GM18909 (cell line): ENCODE data around the gene OR52D1.

Experiments
- ATAC-seq: cut with Tn5 transposase; IDR thresholded peaks from one replicate; pipeline ENCODE4 v1.9.1; 2021; ENCODE audit warnings: mild to moderate bottlenecking; ENCODE audit not compliant: unreplicated experiment, poor library complexity

The OR52D1 gene

GRCh38 chr11:5488385-5488784 lies at the start of gene OR52D1:
OR52D1 (plus strand) TSS chr11:5488685; CDS start chr11:5488707, 22 bp downstream.
- ATAC-seq: no peak

DNA sequence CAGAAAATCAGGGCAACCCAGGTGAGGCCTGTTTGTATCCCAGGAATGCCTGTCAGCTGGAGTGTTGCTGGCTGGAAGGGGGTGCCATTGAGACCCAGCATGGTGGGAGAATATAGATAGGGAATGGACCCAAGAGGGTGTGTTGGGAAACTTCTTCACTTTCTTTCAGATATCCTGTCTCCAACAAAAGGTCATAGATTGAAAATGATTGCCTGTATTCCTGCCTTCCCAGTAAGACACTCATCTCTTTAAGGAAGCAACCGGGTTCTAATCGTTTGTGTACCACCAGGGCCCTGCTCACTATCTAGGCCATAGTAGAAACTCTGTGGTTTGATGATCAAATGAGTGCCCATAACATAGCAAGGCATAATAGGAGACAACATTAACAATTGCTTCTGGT lies 47.1 kb upstream of the OR52D1 start, which contains the start of gene OR51I1:
TSS of gene OR51I1 (minus strand) at position 101 of the 400 bp plus-strand sequence. CDS start at position 101, 0 bp downstream.
- no peak for ATAC-seq

- no peak for ATAC-seq
Measured at GRCh38 chr11:5443835-5444393, 44.6 kb upstream of the OR52D1 start.

DNA sequence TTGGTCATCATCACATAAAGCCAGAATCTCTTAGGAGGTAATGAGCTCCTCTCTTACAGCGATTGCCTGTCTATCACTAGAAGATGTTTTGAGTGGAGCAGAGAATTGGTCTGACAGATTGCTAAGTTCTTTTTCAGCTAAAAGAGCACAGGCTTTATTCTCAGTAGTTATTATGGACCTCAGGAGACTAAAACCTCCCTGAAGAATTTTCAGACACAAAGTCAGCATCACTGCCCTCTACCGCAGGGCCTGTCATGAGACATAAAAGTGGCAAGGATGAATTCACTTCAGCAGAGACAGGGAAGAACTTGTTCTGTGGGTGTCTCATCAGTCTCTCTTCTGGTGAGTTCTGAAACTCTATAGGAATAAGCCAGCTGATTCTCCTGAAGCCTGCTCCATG lies 39.5 kb upstream of the OR52D1 start, which contains the start of gene OR51I2:
TSS of gene OR51I2 (plus strand) at position 301 of the 400 bp plus-strand sequence. CDS start 4,166 bp downstream, outside the sequence.
- ATAC-seq: no peak

DNA sequence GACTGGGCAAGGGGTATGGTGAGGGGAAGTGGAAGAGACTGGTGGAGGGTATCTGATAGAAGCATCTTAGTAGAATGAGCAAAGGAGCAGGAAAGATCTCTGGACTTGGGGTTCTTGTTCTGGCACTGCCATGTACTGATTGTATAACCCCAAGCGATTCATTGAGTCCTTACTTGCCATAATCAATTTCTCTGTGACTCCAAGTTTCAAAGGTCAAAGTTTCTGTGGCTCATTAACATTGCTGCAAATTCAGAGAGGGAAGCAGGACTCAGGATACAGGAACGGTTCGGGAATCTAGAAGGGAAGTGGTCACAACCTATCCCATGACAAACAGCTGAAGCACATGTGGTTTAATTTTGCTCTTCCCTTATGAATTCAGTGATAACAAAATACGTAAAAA lies 39.1 kb upstream of the OR52D1 start:
- ATAC-seq: no peak

- no peak for ATAC-seq
Measured at GRCh38 chr11:5460983-5461621, 27.4 kb upstream of the OR52D1 start.

GRCh38 chr11:5467527-5467926 lies 21.0 kb upstream of the OR52D1 start:
- no peak for ATAC-seq

DNA sequence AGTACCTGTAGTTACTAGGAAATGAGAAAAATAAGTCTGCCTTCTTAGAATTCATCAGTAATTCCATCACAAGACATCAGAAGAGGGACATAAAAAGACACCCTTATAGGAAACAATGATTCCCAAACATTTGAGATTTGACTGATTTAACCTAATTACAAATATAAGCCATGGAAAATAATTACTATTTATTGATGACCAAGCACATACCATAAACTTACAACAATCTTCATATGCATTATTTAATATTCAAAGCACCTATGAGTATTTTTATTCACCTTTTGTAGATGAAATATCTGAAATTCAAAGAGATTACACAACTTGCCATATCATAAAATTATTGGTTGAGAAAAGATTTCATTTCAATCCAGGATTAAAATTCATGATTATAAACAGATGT lies 14.6 kb upstream of the OR52D1 start:
- ATAC-seq: no peak

GRCh38 chr11:5476186-5476819 lies 12.2 kb upstream of the OR52D1 start:
- peak; percentile 85 for ATAC-seq

GRCh38 chr11:5486003-5486402 lies 2.5 kb upstream of the OR52D1 start:
- no peak for ATAC-seq

DNA sequence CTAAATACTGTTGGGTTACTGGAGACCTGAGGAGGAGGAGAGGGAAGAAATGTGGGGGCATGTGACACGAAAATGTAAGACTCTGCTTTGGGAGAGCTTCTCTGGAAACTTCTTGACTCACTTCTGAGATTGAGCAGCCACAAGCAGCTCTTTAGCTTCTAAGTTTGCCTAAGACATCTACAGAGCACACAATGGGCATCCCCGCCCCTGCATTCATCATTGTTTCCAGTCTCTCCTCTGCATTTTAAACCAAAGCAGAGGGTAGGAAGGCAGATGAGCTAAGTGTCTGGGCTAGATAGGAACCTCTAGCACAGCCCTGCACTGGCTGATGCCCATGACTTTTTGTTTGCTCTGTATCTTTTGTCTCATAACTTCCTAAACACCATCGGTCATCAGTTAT lies 2.1 kb upstream of the OR52D1 start:
- ATAC-seq: no peak

GRCh38 chr11:5488798-5489399 lies 414 bp downstream of the OR52D1 start:
- no peak for ATAC-seq

DNA sequence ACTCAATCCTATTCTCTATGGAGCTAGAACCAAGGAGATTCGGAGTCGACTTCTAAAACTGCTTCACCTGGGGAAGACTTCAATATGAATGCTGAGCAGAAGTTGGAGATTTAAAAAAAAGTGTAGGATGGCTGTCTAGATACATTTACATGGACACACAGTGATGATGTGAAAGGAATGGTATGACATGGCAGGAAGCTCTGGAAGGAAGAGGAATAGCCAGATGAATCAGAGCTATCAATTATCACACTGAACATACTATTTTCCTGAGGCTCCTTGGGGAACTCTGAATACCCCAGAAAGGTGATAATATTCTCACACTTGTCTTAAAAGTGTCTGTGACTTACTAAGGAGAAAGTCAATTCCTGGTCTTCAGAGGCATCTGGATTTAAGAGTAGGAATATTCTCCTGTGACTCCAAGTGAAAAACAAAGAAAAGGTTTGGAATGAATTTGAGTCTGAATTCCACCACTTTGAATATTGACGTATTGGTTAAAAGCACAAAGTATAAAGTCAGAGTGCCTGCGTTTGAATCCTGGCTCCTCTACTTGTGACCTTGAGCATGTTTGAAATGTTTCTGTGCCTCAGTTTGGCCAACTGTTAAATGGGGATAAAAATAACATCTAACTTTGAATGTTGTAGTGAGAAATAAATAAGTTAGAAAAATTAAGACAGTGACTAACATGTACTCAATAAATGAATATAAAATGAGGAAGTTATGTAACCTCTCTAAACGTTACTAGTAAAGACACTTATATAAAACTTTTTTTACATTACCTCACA lies 1.3 kb downstream of the OR52D1 start:
- no peak for ATAC-seq

DNA sequence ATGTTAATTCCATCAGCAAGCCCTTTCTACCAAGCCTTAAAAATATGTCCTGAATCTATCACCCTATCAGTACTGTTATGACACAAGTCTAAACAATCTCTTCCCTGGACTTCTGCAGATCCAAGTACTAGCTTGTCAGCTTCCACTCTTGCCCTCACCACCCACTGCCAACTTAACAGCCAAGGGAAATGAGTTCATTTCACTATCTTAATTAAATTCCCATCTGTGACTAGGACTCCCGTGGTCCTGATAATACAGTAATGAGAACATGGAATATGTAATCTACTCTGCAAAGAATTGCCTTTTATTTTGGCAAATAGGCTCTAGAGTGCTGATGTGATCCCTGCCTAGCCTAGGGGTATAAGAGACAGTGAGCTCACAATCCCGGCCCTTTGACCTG lies 11.2 kb downstream of the OR52D1 start:
- no peak for ATAC-seq

DNA sequence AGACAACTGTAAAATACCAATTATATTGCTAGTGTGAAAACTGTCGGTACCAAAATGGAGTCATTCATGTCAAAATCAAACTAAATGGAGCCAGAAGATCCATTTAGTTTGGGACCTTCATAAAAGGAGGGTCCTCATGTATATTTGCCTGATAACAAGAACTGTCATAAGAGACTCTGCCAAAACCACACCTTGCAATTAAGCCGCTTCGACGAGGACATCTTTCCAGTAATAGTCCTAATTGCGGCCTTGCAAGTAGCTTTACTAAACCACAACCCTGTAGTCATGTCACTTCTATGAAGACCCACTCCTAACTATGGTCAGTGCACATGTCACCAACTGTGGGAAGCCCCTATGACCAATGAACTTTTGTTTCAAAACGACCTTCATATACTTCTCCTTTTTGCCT lies 11.9 kb downstream of the OR52D1 start:
- ATAC-seq: no peak

- no peak for ATAC-seq
Measured at GRCh38 chr11:5504403-5504921, 16.0 kb downstream of the OR52D1 start.

DNA sequence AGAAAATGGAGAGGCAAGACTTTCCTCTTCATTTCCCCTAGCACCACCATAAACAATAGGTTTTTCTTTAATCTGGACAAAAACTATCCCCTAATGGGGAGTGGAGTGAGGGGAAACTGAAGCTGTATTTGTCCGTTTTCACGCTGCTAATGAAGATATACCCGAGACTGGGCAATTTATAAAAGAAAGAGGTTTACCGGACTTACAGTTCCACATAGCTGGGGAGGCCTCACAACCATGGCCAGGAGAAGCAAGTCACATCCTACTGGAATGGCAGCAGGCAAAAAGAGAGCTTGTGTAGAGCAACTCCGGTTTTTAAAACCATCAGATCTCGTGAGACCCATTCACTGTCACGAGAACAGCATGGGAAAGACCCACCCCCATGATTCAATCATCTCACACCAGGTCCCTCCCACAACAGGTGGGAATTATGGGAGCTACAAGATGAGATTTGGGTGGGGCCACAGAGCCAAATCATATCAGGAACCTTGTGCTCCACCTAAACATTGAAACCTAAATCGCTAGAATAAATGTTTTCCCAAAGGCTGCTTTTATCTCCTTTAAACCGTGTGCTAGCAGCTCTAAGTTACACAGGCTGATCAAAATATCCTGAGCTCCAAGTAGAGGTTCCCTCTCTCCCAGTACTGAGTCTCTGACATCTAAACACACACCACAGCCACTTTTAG lies 17.0 kb downstream of the OR52D1 start:
- no peak for ATAC-seq

- ATAC-seq: no peak
Measured at GRCh38 chr11:5507177-5507932, 18.9 kb downstream of the OR52D1 start.

GRCh38 chr11:5507933-5508305 lies 19.4 kb downstream of the OR52D1 start:
- ATAC-seq: no peak
